ENCODE results near the gene PRORP. TPM values are rescaled to one million over a fixed set of nuclear protein-coding genes. Genes with fewer than 3 reads are reported as not detected.

The PRORP gene
- total and polyA plus RNA-seq, 2 of the 13 experiments (the other 11 are each of a cell fraction or from before 2014, with no cell fraction given): 48.9 to 88.7 TPM

DNA sequence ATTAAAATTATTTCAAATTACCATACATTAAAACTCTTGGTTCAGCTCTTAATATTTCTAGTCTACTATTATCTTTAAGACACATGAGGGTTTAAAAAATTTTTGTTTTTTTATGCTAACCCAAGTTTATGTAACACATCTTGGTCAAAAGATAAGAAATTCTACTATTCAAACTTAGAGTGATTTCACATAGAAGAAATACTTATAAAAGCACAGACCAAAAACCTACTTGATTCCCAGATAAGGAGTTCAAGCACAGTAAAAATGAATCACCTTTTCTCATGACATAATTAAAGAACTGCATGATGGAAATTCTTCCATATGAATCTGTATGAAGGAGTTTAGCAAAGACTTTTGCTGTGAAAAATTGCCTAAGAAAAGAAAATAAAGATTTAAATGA lies 14.5 kb upstream of the PRORP start (continued):
- TF ChIP-seq, protein P1, sequence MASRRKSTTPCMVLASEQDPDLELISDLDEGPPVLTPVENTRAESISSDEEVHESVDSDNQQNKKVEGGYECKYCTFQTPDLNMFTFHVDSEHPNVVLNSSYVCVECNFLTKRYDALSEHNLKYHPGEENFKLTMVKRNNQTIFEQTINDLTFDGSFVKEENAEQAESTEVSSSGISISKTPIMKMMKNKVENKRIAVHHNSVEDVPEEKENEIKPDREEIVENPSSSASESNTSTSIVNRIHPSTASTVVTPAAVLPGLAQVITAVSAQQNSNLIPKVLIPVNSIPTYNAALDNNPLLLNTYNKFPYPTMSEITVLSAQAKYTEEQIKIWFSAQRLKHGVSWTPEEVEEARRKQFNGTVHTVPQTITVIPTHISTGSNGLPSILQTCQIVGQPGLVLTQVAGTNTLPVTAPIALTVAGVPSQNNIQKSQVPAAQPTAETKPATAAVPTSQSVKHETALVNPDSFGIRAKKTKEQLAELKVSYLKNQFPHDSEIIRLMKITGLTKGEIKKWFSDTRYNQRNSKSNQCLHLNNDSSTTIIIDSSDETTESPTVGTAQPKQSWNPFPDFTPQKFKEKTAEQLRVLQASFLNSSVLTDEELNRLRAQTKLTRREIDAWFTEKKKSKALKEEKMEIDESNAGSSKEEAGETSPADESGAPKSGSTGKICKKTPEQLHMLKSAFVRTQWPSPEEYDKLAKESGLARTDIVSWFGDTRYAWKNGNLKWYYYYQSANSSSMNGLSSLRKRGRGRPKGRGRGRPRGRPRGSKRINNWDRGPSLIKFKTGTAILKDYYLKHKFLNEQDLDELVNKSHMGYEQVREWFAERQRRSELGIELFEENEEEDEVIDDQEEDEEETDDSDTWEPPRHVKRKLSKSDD (CRISPR knock-in tag; IDR thresholded peaks at IDR 0.05; ENCODE audit: low read depth): no peak
- TF ChIP-seq, protein P2, sequence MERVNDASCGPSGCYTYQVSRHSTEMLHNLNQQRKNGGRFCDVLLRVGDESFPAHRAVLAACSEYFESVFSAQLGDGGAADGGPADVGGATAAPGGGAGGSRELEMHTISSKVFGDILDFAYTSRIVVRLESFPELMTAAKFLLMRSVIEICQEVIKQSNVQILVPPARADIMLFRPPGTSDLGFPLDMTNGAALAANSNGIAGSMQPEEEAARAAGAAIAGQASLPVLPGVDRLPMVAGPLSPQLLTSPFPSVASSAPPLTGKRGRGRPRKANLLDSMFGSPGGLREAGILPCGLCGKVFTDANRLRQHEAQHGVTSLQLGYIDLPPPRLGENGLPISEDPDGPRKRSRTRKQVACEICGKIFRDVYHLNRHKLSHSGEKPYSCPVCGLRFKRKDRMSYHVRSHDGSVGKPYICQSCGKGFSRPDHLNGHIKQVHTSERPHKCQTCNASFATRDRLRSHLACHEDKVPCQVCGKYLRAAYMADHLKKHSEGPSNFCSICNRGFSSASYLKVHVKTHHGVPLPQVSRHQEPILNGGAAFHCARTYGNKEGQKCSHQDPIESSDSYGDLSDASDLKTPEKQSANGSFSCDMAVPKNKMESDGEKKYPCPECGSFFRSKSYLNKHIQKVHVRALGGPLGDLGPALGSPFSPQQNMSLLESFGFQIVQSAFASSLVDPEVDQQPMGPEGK (CRISPR knock-in tag; IDR thresholded peaks at IDR 0.05): no peak
- no peak for TF ChIP-seq ZNF878 (CRISPR knock-in tag; IDR thresholded peaks at IDR 0.05)
- TF ChIP-seq, protein P3, sequence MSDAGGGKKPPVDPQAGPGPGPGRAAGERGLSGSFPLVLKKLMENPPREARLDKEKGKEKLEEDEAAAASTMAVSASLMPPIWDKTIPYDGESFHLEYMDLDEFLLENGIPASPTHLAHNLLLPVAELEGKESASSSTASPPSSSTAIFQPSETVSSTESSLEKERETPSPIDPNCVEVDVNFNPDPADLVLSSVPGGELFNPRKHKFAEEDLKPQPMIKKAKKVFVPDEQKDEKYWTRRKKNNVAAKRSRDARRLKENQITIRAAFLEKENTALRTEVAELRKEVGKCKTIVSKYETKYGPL (CRISPR knock-in tag; IDR thresholded peaks at IDR 0.05): no peak
- TF ChIP-seq ZNF33B (CRISPR knock-in tag; IDR thresholded peaks at IDR 0.05): no peak
- no peak for TF ChIP-seq ZNF75D (CRISPR knock-in tag; IDR thresholded peaks at IDR 0.05; ENCODE audit: borderline replicate concordance)
- no peak for TF ChIP-seq EP300 (IDR thresholded peaks at IDR 0.05; ENCODE audit: low read depth in 2 of 2, low read length in 2 of 2)
- no peak for TF ChIP-seq EP300 (CRISPR knock-in tag; IDR thresholded peaks at IDR 0.05; ENCODE audit: borderline replicate concordance)
- TF ChIP-seq, protein P4, sequence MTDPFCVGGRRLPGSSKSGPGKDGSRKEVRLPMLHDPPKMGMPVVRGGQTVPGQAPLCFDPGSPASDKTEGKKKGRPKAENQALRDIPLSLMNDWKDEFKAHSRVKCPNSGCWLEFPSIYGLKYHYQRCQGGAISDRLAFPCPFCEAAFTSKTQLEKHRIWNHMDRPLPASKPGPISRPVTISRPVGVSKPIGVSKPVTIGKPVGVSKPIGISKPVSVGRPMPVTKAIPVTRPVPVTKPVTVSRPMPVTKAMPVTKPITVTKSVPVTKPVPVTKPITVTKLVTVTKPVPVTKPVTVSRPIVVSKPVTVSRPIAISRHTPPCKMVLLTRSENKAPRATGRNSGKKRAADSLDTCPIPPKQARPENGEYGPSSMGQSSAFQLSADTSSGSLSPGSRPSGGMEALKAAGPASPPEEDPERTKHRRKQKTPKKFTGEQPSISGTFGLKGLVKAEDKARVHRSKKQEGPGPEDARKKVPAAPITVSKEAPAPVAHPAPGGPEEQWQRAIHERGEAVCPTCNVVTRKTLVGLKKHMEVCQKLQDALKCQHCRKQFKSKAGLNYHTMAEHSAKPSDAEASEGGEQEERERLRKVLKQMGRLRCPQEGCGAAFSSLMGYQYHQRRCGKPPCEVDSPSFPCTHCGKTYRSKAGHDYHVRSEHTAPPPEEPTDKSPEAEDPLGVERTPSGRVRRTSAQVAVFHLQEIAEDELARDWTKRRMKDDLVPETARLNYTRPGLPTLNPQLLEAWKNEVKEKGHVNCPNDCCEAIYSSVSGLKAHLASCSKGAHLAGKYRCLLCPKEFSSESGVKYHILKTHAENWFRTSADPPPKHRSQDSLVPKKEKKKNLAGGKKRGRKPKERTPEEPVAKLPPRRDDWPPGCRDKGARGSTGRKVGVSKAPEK (CRISPR knock-in tag; IDR thresholded peaks at IDR 0.05; ENCODE audit: borderline replicate concordance): no peak
- no peak for TF ChIP-seq THYN1 (CRISPR knock-in tag; IDR thresholded peaks at IDR 0.05; ENCODE audit: borderline replicate concordance, low read depth)
- TF ChIP-seq, protein P5, sequence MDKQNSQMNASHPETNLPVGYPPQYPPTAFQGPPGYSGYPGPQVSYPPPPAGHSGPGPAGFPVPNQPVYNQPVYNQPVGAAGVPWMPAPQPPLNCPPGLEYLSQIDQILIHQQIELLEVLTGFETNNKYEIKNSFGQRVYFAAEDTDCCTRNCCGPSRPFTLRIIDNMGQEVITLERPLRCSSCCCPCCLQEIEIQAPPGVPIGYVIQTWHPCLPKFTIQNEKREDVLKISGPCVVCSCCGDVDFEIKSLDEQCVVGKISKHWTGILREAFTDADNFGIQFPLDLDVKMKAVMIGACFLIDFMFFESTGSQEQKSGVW (CRISPR knock-in tag; IDR thresholded peaks at IDR 0.05; ENCODE audit: borderline replicate concordance): no peak
- TF ChIP-seq MEIS2 (CRISPR knock-in tag; IDR thresholded peaks at IDR 0.05): no peak
- no peak for TF ChIP-seq ZC3H4 (CRISPR knock-in tag; IDR thresholded peaks at IDR 0.05; ENCODE audit: borderline replicate concordance)
- TF ChIP-seq, protein P6, sequence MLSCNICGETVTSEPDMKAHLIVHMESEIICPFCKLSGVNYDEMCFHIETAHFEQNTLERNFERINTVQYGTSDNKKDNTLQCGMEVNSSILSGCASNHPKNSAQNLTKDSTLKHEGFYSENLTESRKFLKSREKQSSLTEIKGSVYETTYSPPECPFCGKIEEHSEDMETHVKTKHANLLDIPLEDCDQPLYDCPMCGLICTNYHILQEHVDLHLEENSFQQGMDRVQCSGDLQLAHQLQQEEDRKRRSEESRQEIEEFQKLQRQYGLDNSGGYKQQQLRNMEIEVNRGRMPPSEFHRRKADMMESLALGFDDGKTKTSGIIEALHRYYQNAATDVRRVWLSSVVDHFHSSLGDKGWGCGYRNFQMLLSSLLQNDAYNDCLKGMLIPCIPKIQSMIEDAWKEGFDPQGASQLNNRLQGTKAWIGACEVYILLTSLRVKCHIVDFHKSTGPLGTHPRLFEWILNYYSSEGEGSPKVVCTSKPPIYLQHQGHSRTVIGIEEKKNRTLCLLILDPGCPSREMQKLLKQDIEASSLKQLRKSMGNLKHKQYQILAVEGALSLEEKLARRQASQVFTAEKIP (CRISPR knock-in tag; IDR thresholded peaks at IDR 0.05; ENCODE audit: borderline replicate concordance): no peak

Data from HepG2 (cell line).